Body of pancreas (tissue), 4 donors: Measurements from ENCODE around the gene PFN4. TPM values are rescaled to one million over a fixed set of nuclear protein-coding genes. Genes with fewer than 3 reads are reported as not detected.

ENCODE experiments used
- ATAC-seq: fragments of 150-250 bp; one replicate; pipeline ENCODE4 v1.9.1; 2016
- DNase-seq, 4 donors: peaks; one replicate each; pipeline ENCODE4 v3.0.0-alpha.2; 2019
- H3K27ac ChIP-seq, 4 donors: fragments of 200-600 bp; sonication (generic); 1 replicate in 3 of 4; 2 replicates in 1 of 4; pipeline versions ENCODE4 v1.5.1 to v1.6.1; 2016 to 2019; ENCODE audit warnings: mild to moderate bottlenecking in 1 of 4, mixed read lengths in 1 of 4, moderate library complexity in 1 of 4
- H3K27me3 ChIP-seq, 2 donors: fragments of 200-600 bp; sonication (generic); one replicate each; pipeline ENCODE4 v1.6.0; 2016; ENCODE audit warnings: mild to moderate bottlenecking in 1 of 2
- H3K36me3 ChIP-seq, 2 donors: fragments of 200-600 bp; sonication (generic); replicated peaks in 1 of 2; 2 replicates each; pipeline ENCODE4 v1.5.1; 2016; ENCODE audit warnings: low read depth in 2 of 2; ENCODE audit not compliant: insufficient read depth in 1 of 2
- H3K4me1 ChIP-seq: fragments of 200-600 bp; sonication (generic); one replicate; pipeline ENCODE4 v1.6.0; 2016
- H3K4me3 ChIP-seq, 2 donors: fragments of 200-600 bp; sonication (generic); 1 replicate in 1 of 2; 2 replicates in 1 of 2; pipeline ENCODE4 v1.5.1; 2016 to 2019
- H3K9me3 ChIP-seq, 3 donors: fragments of 200-600 bp; sonication (generic); 1 replicate in 2 of 3; 2 replicates in 1 of 3; pipeline ENCODE4 v1.5.1; 2016
- POLR2A ChIP-seq, 3 donors: fragments of 450-650 bp; IDR thresholded peaks; one replicate each; pipeline ENCODE4 v1.6.1; 2016; ENCODE audit warnings: antibody characterized with exemption in 3 of 3, mild to moderate bottlenecking in 2 of 3
- WGBS, 2 donors: methylation state at CpG; one replicate each; pipeline ENCODE4 v1.1.5; 2017; 5-methylcytosine and 5-hydroxymethylcytosine counted together
- intact Hi-C: fragments of 100-400 bp; cut with DNase I; formaldehyde crosslinking; loops from one replicate; pipeline ENCODE4 v1.15.1; 2023
- total RNA-seq, 2 donors: library from RNA; depleted of rRNA; stranded (reverse); fragments of >200 nt; gene quantifications; one replicate each; pipeline ENCODE4 v1.1.0, GENCODE V29; 2016
- TF ChIP-seq, protein P1 (sequence below), 7 experiments: fragments of 450-650 bp in 4 of 7; fragments of 200-600 bp in 3 of 7; sonication (generic) in 3 of 7; IDR thresholded peaks; one replicate each; pipeline ENCODE4 v1.5.1; 2016 to 2019; ENCODE audit warnings: antibody characterized with exemption in 7 of 7

PFN4 gene
- total RNA-seq, 2 donors from 2014 or later = not detected

DNA sequence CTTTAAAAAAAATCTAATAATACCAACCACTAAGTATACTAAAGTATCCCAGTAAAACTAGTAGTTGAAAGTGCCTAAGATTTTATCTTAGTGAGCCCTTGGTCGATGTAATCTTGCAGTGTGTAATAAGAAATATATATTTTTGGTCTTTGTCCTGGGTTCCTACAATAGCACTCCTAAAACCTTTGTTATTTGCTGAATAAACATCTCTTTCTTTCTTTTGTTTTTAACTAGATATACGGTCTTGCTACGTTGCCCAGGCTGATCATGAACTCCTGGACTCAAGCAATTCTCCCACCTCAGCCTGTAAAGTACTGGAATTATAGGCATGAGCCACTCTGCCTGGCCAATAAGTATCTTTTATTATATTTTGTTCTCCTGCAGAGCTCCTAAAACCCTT lies 36.1 kb downstream of the PFN4 start:
- H3K9me3 ChIP-seq = no peaks in the 10 kb centered on the region
- H3K27me3 ChIP-seq = no peaks in the 10 kb centered on the region
- TF ChIP-seq, protein P1, sequence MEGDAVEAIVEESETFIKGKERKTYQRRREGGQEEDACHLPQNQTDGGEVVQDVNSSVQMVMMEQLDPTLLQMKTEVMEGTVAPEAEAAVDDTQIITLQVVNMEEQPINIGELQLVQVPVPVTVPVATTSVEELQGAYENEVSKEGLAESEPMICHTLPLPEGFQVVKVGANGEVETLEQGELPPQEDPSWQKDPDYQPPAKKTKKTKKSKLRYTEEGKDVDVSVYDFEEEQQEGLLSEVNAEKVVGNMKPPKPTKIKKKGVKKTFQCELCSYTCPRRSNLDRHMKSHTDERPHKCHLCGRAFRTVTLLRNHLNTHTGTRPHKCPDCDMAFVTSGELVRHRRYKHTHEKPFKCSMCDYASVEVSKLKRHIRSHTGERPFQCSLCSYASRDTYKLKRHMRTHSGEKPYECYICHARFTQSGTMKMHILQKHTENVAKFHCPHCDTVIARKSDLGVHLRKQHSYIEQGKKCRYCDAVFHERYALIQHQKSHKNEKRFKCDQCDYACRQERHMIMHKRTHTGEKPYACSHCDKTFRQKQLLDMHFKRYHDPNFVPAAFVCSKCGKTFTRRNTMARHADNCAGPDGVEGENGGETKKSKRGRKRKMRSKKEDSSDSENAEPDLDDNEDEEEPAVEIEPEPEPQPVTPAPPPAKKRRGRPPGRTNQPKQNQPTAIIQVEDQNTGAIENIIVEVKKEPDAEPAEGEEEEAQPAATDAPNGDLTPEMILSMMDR (IDR thresholded peaks at IDR 0.05) = no peak
- no peak for TF ChIP-seq POLR2A (IDR thresholded peaks at IDR 0.05)
- H3K36me3 ChIP-seq = no peaks in the 10 kb centered on the region
- H3K4me1 ChIP-seq = peaks cover 23% of the 10 kb centered on the region
- DNase-seq = no peak
- H3K27ac ChIP-seq = no peak overlapping the region
- ATAC-seq = no peak
- intact Hi-C loops = no loop called here
- WGBS, 2 donors = 66 to 74% methylated on average over 3 of the region's 3 CpGs
- H3K4me3 ChIP-seq = no peak overlapping the region

- Histone ChIP-seq H3K27ac (no peak overlapping the region), H3K27me3 (no peaks in the 10 kb centered on the region), H3K36me3 (no peaks in the 10 kb centered on the region), H3K9me3 (no peaks in the 10 kb centered on the region), H3K4me1 (peaks cover 23% of the 10 kb centered on the region), H3K4me3 (no peak overlapping the region)
- WGBS, 2 donors = 75 to 85% methylated on average over 1 of the region's 1 CpG
- ATAC-seq (no peak), DNase-seq (no peak)
- TF ChIP-seq, protein P1 (IDR thresholded peaks at IDR 0.05) = no peak
- TF ChIP-seq POLR2A (IDR thresholded peaks at IDR 0.05) = no peak
- intact Hi-C loops = no loop called here
These were observed 36.9 kb downstream of the PFN4 start for GRCh38 chr2:24086241-24086640.

GRCh38 chr2:24085200-24085489 lies 38.0 kb downstream of the PFN4 start:
- intact Hi-C loops = no loop called here

DNA sequence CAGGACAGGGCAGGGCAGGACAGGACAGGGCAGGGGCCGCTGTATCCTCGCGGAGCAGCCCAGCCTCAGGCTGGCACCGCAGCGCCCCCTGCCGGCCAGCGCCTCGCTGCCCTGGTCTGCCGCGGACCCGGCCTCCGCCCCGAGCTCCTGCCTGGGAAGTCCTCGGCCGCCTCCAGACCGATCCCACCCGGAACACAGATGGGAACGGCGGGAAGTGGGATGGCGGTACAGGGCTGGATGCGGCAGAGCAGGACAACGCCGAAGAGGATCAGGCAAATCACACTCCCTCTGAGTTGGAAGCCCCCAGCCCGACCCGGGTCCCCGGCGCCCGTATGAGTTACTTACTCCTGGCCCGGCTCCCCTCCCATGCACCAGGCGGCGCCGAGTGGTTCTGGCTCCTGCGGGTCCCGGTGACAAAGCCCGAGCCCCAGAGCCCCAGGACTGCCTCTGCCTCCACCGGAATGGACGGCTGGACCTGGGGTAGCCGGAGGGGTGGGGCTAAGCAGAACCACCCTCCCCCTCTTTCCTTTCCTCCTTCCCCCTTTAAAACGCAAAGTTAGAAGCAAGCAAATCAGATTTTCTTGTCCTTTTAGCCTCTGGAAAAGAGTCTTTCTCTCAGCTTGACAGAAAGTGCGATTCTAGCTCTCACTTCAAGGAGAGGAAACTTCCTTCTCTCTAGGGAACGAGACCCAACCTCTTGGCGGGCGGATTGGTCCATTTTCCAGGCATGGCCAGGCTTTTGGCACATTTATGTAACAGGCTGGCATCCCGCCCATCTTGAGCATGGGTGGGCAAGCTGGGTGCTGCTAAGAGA lies 38.5 kb downstream of the PFN4 start, which contains the start of gene TP53I3:
TP53I3 (minus strand) TSS at position 449 of the 814 bp plus-strand sequence. CDS start 508 bp downstream, outside the sequence.
- intact Hi-C loops = no loop called here
- H3K27me3 ChIP-seq = no peaks in the 10 kb centered on the region
- no peaks in the 10 kb centered on the region for H3K9me3 ChIP-seq
- WGBS, 2 donors = 0% methylated on average over 16 to 44 of the region's 44 CpGs
- DNase-seq (peak; percentile 91 to 94 (median 94)), ATAC-seq (peak; percentile 91)
- TF ChIP-seq POLR2A (IDR thresholded peaks at IDR 0.05) = peak; percentile 84 to 92 (median 84)
- TF ChIP-seq, protein P1 (IDR thresholded peaks at IDR 0.05) = peak; percentile 95 to 99 (median 98)
- peak within 1 kb of the TSS; percentile 87 to 95 (median 90) for H3K27ac ChIP-seq
- peak within 1 kb of the TSS; percentile 28 to 40 for H3K4me3 ChIP-seq
- H3K4me1 ChIP-seq = peaks cover 23% of the 10 kb centered on the region
- no peaks in the 10 kb centered on the region for H3K36me3 ChIP-seq

More at GRCh38 chr2:24085200-24085489, 38.0 kb downstream of the PFN4 start:
- WGBS, 2 donors = 10 to 14% methylated on average over 11 of the region's 11 CpGs
- no peak for TF ChIP-seq POLR2A (IDR thresholded peaks at IDR 0.05)
- TF ChIP-seq, protein P1 (IDR thresholded peaks at IDR 0.05) = no peak
- Histone ChIP-seq H3K4me1 (peaks cover 23% of the 10 kb centered on the region), H3K27ac (peak overlapping the region; percentile 87 to 95 (median 90)), H3K27me3 (no peaks in the 10 kb centered on the region), H3K9me3 (no peaks in the 10 kb centered on the region), H3K4me3 (peak overlapping the region; percentile 28 to 40), H3K36me3 (no peaks in the 10 kb centered on the region)
- ATAC-seq = no peak
- no peak for DNase-seq
